ENCODE data around the gene ADGRG7. TPM values are rescaled to one million over a fixed set of nuclear protein-coding genes. Genes with fewer than 3 reads are reported as not detected.
A peak's percentile ranks its signal among the peaks of the same experiment; 100 is the strongest.

ADGRG7 gene
- total RNA-seq, 1 experiment from 2014 or later, result not detected

GRCh38 chr3:100650651-100651619, 41.5 kb downstream of the ADGRG7 start:
- Histone ChIP-seq H3K27me3 (ENCODE audit: low read length) (no peaks in the 10 kb centered on the region), H3K4me2 (ENCODE audit: low read length) (peak overlapping the region; percentile 87), H3K27ac (ENCODE audit: low read length) (peak overlapping the region; percentile 90), H3K79me2 (ENCODE audit: low read length) (no peaks in the 10 kb centered on the region), H2AFZ (ENCODE audit: low read length) (peak overlapping the region; percentile 45), H3K9me2 (replicated peaks; ENCODE audit: low read length) (no peaks in the 10 kb centered on the region), H3K36me3 (ENCODE audit: low read depth, low read length) (no peaks in the 10 kb centered on the region), H3K9me3 (ENCODE audit: low read length) (no peaks in the 10 kb centered on the region), H3K4me3 (ENCODE audit: low read length) (peak overlapping the region; percentile 61), H3F3A (ENCODE audit: low read length, unreplicated experiment) (no peaks in the 10 kb centered on the region), H3K9ac (ENCODE audit: low read length) (peak overlapping the region; percentile 48), H4K20me1 (ENCODE audit: low read length) (no peaks in the 10 kb centered on the region), H3K4me1 (ENCODE audit: insufficient read depth, low read length) (peaks cover 24% of the 10 kb centered on the region)
- CTCF ChIA-PET, result interaction anchor here (0.7 kb wide), 1 partner anchor 148 kb away, joined by 4 read pairs; no protein-coding TSS in a partner anchor
- TF ChIP-seq EZH2 (IDR thresholded peaks at IDR 0.05; ENCODE audit: low read length, unreplicated experiment), result no peak
- peak; percentile 55 for TF ChIP-seq CTCF (conservative IDR thresholded peaks at IDR 0.05; ENCODE audit: low read depth, low read length)
- ATAC-seq (peak; percentile 86), DNase-seq (peak; percentile 90)
- POLR2A ChIA-PET (ENCODE audit: unreplicated experiment), result no interaction called here
- intact Hi-C loops (cut with micrococcal nuclease), result loop anchor here (1.0 kb wide), 1 partner anchor 59 kb away; no protein-coding TSS in a partner anchor
- no TSS peak for BruUV-seq (replicated peaks)

- Histone ChIP-seq H3K27ac (ENCODE audit: low read length) (no peak overlapping the region), H4K20me1 (ENCODE audit: low read length) (no peaks in the 10 kb centered on the region), H3K4me3 (ENCODE audit: low read length) (no peak overlapping the region), H3K4me2 (ENCODE audit: low read length) (no peak overlapping the region), H3F3A (ENCODE audit: low read length, unreplicated experiment) (no peaks in the 10 kb centered on the region), H2AFZ (ENCODE audit: low read length) (no peak overlapping the region), H3K9me2 (replicated peaks; ENCODE audit: low read length) (no peaks in the 10 kb centered on the region), H3K79me2 (ENCODE audit: low read length) (no peaks in the 10 kb centered on the region), H3K9ac (ENCODE audit: low read length) (no peak overlapping the region), H3K27me3 (ENCODE audit: low read length) (no peaks in the 10 kb centered on the region), H3K9me3 (ENCODE audit: low read length) (no peaks in the 10 kb centered on the region), H3K4me1 (ENCODE audit: insufficient read depth, low read length) (peaks cover 24% of the 10 kb centered on the region), H3K36me3 (ENCODE audit: low read depth, low read length) (no peaks in the 10 kb centered on the region)
- CTCF ChIA-PET, result no interaction called here
- no TSS peak for BruUV-seq (replicated peaks)
- no peak for ATAC-seq
- no peak for TF ChIP-seq CTCF (conservative IDR thresholded peaks at IDR 0.05; ENCODE audit: low read depth, low read length)
- no peak for TF ChIP-seq EZH2 (IDR thresholded peaks at IDR 0.05; ENCODE audit: low read length, unreplicated experiment)
- no peak for TF ChIP-seq EZH2phosphoT487 (IDR thresholded peaks at IDR 0.05; ENCODE audit: borderline replicate concordance, low read length)
- POLR2A ChIA-PET (ENCODE audit: unreplicated experiment), result no interaction called here
- intact Hi-C loops (cut with micrococcal nuclease), result no loop called here
- no peak for DNase-seq
Measured at GRCh38 chr3:100653604-100654294, 44.3 kb downstream of the ADGRG7 start.

Measured in PC-3 (cell line).